GM23338 (cell line): ENCODE results near the gene PAX5. TPM values are rescaled to one million over a fixed set of nuclear protein-coding genes. Genes with fewer than 3 reads are reported as not detected.

ENCODE experiments used
- ATAC-seq: fragments of 200-7000 bp; cut with Tn5 transposase; 3 replicates; pipeline ENCODE4 v1.9.1; 2020
- DNase-seq: peaks from one replicate; pipeline ENCODE4 v3.0.0-alpha.2; 2015; ENCODE audit warnings: low spot score
- H2AFZ ChIP-seq: fragments of 200-600 bp; sonication (generic); 2 replicates; pipeline ENCODE4 v1.8.0; 2016; ENCODE audit warnings: antibody characterized with exemption, mild to moderate bottlenecking, moderate library complexity
- H3F3A ChIP-seq: fragments of 200-600 bp; sonication (generic); replicated peaks from 2 replicates; pipeline ENCODE4 v1.8.0; 2017; ENCODE audit warnings: antibody characterized with exemption, mixed run types, low read depth
- H3K27ac ChIP-seq: fragments of 200-600 bp; sonication (generic); 2 replicates; pipeline ENCODE4 v1.6.1; 2016; ENCODE audit warnings: low read depth
- H3K27me3 ChIP-seq: fragments of 200-600 bp; sonication (generic); 2 replicates; pipeline ENCODE4 v1.8.0; 2016; ENCODE audit warnings: mild to moderate bottlenecking, mixed run types, moderate library complexity; ENCODE audit not compliant: insufficient read depth
- H3K36me3 ChIP-seq: fragments of 200-600 bp; sonication (generic); 2 replicates; pipeline ENCODE4 v1.8.0; 2016; ENCODE audit warnings: mild to moderate bottlenecking; ENCODE audit not compliant: insufficient read depth
- H3K4me1 ChIP-seq: fragments of 200-600 bp; sonication (generic); 2 replicates; pipeline ENCODE4 v1.8.0; 2016; ENCODE audit warnings: mild to moderate bottlenecking, moderate library complexity; ENCODE audit not compliant: insufficient read depth
- H3K4me2 ChIP-seq: fragments of 200-600 bp; sonication (generic); 2 replicates; pipeline ENCODE4 v1.7.1; 2017; ENCODE audit warnings: mixed run types
- H3K4me3 ChIP-seq: fragments of 200-600 bp; sonication (generic); 2 replicates; pipeline ENCODE4 v1.6.1; 2016; ENCODE audit warnings: mixed run types
- H3K79me2 ChIP-seq: fragments of 200-600 bp; sonication (generic); replicated peaks from 2 replicates; pipeline ENCODE4 v1.8.0; 2017; ENCODE audit warnings: mild to moderate bottlenecking; ENCODE audit not compliant: insufficient read depth
- H3K9me2 ChIP-seq: fragments of 200-600 bp; sonication (generic); 2 replicates; pipeline ENCODE4 v1.8.0; 2017; ENCODE audit not compliant: insufficient read depth
- H4K20me1 ChIP-seq: fragments of 200-600 bp; sonication (generic); replicated peaks from 2 replicates; pipeline ENCODE4 v1.8.0; 2017; ENCODE audit warnings: mild to moderate bottlenecking; ENCODE audit not compliant: insufficient read depth
- H3K27ac Mint-ChIP-seq: 2 replicates; pipeline ENCODE4 v1.8.0; 2020; ENCODE audit warnings: inconsistent platforms, mild to moderate bottlenecking, moderate library complexity, mixed read lengths
- H3K27me3 Mint-ChIP-seq: 3 replicates; pipeline ENCODE4 v1.8.0; 2022; ENCODE audit warnings: low read depth, mild to moderate bottlenecking, moderate library complexity, mixed read lengths, inconsistent platforms; ENCODE audit not compliant: insufficient read depth, poor library complexity
- H3K36me3 Mint-ChIP-seq: 3 replicates; pipeline ENCODE4 v1.8.0; 2021; ENCODE audit warnings: low read depth, mild to moderate bottlenecking, inconsistent platforms, moderate library complexity, mixed read lengths
- H3K4me1 Mint-ChIP-seq: 3 replicates; pipeline ENCODE4 v1.8.0; 2020; ENCODE audit warnings: mild to moderate bottlenecking, inconsistent platforms, mixed read lengths
- H3K4me3 Mint-ChIP-seq: 3 replicates; pipeline ENCODE4 v1.8.0; 2021; ENCODE audit warnings: moderate library complexity, mild to moderate bottlenecking, inconsistent platforms, mixed read lengths
- H3K9me3 Mint-ChIP-seq: 3 replicates; pipeline ENCODE4 v1.8.0; 2020; ENCODE audit warnings: moderate library complexity, mild to moderate bottlenecking, inconsistent platforms, mixed read lengths
- CREB1 ChIP-seq: fragments of 250-450 bp; sonication (Bioruptor Pico); IDR thresholded peaks from 2 replicates; pipeline ENCODE4 v1.5.0; 2020; ENCODE audit warnings: low read depth, mild to moderate bottlenecking, moderate library complexity
- EZH2 ChIP-seq: fragments of 200-600 bp; sonication (generic); IDR thresholded peaks from one replicate; pipeline ENCODE4 v1.8.0; 2017; ENCODE audit warnings: antibody characterized with exemption, mild to moderate bottlenecking, low read depth; ENCODE audit not compliant: unreplicated experiment
- NANOG ChIP-seq: IDR thresholded peaks from 2 replicates; pipeline ENCODE4 v1.6.1; 2016; ENCODE audit warnings: antibody characterized with exemption, borderline replicate concordance
- POLR2AphosphoS5 ChIP-seq: IDR thresholded peaks from 2 replicates; pipeline ENCODE4 v1.6.1; 2016; ENCODE audit warnings: antibody characterized with exemption, low read depth
- STAT1 ChIP-seq: IDR thresholded peaks from one replicate; pipeline ENCODE4 v1.6.1; 2016; ENCODE audit warnings: antibody characterized with exemption; ENCODE audit not compliant: unreplicated experiment
- ZNF331 ChIP-seq: fragments of 250-450 bp; sonication (Bioruptor Pico); IDR thresholded peaks from 2 replicates; pipeline ENCODE4 v1.5.0; 2020; ENCODE audit warnings: low read depth, mild to moderate bottlenecking, moderate library complexity
- polyA plus RNA-seq: library from polyadenylated mRNA; unstranded; fragments of >200 nt; fragmentation: Nextera tagmentation; extraction: Ambion mirVana; gene quantifications from 2 replicates; pipeline ENCODE4 v1.2.1, GENCODE V29; 2016
- total RNA-seq: library from RNA; depleted of rRNA; stranded (reverse); fragments of >200 nt; shearing (Covaris generic); gene quantifications from 2 replicates; pipeline ENCODE4 v1.2.3, GENCODE V29; 2014
- TF ChIP-seq, protein P1 (sequence below), 2 experiments: fragments of 200-600 bp in 1 of 2; sonication (generic) in 1 of 2; conservative IDR thresholded peaks; 2 replicates each; pipeline versions ENCODE4 v1.5.1 to v1.6.1; 2016 to 2017; ENCODE audit warnings: antibody characterized with exemption in 2 of 2, low read depth in 2 of 2, mild to moderate bottlenecking in 2 of 2, moderate library complexity in 1 of 2
- TF ChIP-seq, protein P2 (sequence below): fragments of 250-450 bp; sonication (Bioruptor Pico); IDR thresholded peaks from 2 replicates; pipeline ENCODE4 v1.5.0; 2020; ENCODE audit warnings: mild to moderate bottlenecking, moderate library complexity

The PAX5 gene
- total and polyA plus RNA-seq, 2 experiments from 2014 or later: 0.17 to 0.60 TPM

DNA sequence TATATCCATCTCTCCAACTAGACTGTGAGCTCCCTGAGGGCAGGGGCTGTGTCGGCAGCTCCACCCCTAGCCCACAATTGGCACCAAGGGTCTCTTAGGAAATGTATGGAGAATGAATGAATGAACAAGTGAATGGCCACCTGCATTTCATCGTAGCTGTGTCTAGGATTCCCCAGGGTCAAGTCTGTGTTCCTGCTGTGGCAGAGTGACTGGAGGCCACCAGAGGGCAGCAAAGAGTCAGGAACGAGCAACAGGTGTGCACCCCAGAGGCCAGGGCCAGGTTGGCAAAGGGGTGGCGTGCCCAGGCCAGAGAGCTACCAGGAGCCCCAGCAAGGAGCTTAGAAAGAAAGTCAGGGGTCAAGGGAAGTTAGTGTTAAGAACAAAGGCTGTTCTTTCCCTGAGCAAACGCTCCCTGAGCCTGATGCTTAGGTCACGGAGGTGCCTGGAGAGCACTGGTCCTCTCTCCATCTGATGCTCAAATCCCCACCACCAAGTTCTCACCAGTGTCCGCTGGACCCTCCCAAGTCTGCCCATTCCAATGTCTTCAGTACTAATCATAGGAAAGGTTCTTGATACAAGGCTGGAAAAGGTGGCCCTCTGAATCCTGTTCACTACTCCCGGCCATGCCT is 160.7 kb downstream of the PAX5 start:
- no peak for TF ChIP-seq POLR2AphosphoS5
- TF ChIP-seq, protein P1, sequence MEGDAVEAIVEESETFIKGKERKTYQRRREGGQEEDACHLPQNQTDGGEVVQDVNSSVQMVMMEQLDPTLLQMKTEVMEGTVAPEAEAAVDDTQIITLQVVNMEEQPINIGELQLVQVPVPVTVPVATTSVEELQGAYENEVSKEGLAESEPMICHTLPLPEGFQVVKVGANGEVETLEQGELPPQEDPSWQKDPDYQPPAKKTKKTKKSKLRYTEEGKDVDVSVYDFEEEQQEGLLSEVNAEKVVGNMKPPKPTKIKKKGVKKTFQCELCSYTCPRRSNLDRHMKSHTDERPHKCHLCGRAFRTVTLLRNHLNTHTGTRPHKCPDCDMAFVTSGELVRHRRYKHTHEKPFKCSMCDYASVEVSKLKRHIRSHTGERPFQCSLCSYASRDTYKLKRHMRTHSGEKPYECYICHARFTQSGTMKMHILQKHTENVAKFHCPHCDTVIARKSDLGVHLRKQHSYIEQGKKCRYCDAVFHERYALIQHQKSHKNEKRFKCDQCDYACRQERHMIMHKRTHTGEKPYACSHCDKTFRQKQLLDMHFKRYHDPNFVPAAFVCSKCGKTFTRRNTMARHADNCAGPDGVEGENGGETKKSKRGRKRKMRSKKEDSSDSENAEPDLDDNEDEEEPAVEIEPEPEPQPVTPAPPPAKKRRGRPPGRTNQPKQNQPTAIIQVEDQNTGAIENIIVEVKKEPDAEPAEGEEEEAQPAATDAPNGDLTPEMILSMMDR (conservative IDR thresholded peaks at IDR 0.05; ENCODE audit: low read depth in 2 of 2): peak; percentile 98 to 99
- TF ChIP-seq CREB1 (CRISPR knock-in tag): no peak
- Mint-ChIP-seq H3K36me3 (no peaks in the 10 kb centered on the region), H3K4me1 (no peaks in the 10 kb centered on the region; the same call in 2 of the 3 replicates), H3K27ac (no peak overlapping the region), H3K27me3 (peaks cover 16% of the 10 kb centered on the region), H3K9me3 (peaks cover 9% of the 10 kb centered on the region; the same call in 2 of the 3 replicates), H3K4me3 (no peak overlapping the region)
- Histone ChIP-seq H3K27ac (no peak overlapping the region), H3F3A (no peaks in the 10 kb centered on the region), H2AFZ (no peak overlapping the region), H3K4me1 (no peaks in the 10 kb centered on the region), H3K4me3 (no peak overlapping the region), H3K4me2 (no peak overlapping the region), H3K9me2 (no peaks in the 10 kb centered on the region), H4K20me1 (no peaks in the 10 kb centered on the region), H3K27me3 (no peaks in the 10 kb centered on the region), H3K36me3 (no peaks in the 10 kb centered on the region), H3K79me2 (no peaks in the 10 kb centered on the region)
- DNase-seq (peak; percentile 88), ATAC-seq (peak; percentile 96)

DNA sequence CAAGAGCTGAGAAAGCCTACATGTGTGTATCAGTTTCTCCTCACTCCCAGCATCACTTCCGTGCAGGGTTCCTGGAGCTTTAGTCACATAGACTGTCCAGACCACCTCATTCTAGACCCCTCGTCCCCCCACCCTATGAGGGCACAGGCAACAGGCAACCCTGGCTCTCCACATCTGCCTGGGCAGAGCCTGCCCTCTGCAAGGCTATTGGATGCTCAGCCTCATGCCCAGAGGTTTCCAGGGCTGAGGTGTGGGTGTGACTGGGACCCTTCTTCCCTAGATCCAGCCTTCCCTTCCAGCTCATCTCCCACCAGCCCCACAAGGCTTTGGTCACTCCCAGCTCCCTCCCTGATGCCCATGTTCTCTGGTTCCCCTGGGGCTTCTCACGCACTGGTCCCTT is 161.4 kb downstream of the PAX5 start:
- H3K27me3 ChIP-seq: no peaks in the 10 kb centered on the region
- ATAC-seq (no peak), DNase-seq (no peak)
- H3K4me1 ChIP-seq: no peaks in the 10 kb centered on the region
- H2AFZ ChIP-seq: no peak overlapping the region
- H3F3A ChIP-seq: no peaks in the 10 kb centered on the region
- no peaks in the 10 kb centered on the region for H3K9me2 ChIP-seq
- H4K20me1 ChIP-seq: no peaks in the 10 kb centered on the region
- no peaks in the 10 kb centered on the region for H3K36me3 ChIP-seq
- no peak overlapping the region for H3K4me3 Mint-ChIP-seq
- H3K27ac ChIP-seq: no peak overlapping the region
- H3K9me3 Mint-ChIP-seq: peaks cover 9% of the 10 kb centered on the region; the same call in 2 of the 3 replicates
- no peak overlapping the region for H3K4me3 ChIP-seq
- H3K36me3 Mint-ChIP-seq: no peaks in the 10 kb centered on the region
- peaks cover 3% of the 10 kb centered on the region for H3K4me1 Mint-ChIP-seq
- H3K27me3 Mint-ChIP-seq: peaks cover 16% of the 10 kb centered on the region
- no peak overlapping the region for H3K27ac Mint-ChIP-seq
- no peaks in the 10 kb centered on the region for H3K79me2 ChIP-seq
- TF ChIP-seq NANOG (no peak), EZH2 (no peak), ZNF331 (CRISPR knock-in tag) (no peak), STAT1 (no peak)
- TF ChIP-seq, protein P2, sequence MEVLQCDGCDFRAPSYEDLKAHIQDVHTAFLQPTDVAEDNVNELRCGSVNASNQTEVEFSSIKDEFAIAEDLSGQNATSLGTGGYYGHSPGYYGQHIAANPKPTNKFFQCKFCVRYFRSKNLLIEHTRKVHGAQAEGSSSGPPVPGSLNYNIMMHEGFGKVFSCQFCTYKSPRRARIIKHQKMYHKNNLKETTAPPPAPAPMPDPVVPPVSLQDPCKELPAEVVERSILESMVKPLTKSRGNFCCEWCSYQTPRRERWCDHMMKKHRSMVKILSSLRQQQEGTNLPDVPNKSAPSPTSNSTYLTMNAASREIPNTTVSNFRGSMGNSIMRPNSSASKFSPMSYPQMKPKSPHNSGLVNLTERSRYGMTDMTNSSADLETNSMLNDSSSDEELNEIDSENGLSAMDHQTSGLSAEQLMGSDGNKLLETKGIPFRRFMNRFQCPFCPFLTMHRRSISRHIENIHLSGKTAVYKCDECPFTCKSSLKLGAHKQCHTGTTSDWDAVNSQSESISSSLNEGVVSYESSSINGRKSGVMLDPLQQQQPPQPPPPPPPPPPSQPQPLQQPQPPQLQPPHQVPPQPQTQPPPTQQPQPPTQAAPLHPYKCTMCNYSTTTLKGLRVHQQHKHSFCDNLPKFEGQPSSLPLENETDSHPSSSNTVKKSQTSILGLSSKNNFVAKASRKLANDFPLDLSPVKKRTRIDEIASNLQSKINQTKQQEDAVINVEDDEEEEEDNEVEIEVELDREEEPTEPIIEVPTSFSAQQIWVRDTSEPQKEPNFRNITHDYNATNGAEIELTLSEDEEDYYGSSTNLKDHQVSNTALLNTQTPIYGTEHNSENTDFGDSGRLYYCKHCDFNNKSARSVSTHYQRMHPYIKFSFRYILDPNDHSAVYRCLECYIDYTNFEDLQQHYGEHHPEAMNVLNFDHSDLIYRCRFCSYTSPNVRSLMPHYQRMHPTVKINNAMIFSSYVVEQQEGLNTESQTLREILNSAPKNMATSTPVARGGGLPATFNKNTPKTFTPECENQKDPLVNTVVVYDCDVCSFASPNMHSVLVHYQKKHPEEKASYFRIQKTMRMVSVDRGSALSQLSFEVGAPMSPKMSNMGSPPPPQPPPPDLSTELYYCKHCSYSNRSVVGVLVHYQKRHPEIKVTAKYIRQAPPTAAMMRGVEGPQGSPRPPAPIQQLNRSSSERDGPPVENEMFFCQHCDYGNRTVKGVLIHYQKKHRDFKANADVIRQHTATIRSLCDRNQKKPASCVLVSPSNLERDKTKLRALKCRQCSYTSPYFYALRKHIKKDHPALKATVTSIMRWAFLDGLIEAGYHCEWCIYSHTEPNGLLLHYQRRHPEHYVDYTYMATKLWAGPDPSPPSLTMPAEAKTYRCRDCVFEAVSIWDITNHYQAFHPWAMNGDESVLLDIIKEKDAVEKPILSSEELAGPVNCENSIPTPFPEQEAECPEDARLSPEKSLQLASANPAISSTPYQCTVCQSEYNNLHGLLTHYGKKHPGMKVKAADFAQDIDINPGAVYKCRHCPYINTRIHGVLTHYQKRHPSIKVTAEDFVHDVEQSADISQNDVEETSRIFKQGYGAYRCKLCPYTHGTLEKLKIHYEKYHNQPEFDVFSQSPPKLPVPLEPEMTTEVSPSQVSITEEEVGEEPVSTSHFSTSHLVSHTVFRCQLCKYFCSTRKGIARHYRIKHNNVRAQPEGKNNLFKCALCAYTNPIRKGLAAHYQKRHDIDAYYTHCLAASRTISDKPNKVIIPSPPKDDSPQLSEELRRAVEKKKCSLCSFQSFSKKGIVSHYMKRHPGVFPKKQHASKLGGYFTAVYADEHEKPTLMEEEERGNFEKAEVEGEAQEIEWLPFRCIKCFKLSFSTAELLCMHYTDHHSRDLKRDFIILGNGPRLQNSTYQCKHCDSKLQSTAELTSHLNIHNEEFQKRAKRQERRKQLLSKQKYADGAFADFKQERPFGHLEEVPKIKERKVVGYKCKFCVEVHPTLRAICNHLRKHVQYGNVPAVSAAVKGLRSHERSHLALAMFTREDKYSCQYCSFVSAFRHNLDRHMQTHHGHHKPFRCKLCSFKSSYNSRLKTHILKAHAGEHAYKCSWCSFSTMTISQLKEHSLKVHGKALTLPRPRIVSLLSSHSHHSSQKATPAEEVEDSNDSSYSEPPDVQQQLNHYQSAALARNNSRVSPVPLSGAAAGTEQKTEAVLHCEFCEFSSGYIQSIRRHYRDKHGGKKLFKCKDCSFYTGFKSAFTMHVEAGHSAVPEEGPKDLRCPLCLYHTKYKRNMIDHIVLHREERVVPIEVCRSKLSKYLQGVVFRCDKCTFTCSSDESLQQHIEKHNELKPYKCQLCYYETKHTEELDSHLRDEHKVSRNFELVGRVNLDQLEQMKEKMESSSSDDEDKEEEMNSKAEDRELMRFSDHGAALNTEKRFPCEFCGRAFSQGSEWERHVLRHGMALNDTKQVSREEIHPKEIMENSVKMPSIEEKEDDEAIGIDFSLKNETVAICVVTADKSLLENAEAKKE (CRISPR knock-in tag): no peak
- H3K4me2 ChIP-seq: no peak overlapping the region
